ENCODE results near the gene LCNL1. TPM values are rescaled to one million over a fixed set of nuclear protein-coding genes. Genes with fewer than 3 reads are reported as not detected.

LCNL1 gene
- total RNA-seq, 4 donors from 2014 or later = 0.36 to 0.37 TPM; not detected in 2

DNA sequence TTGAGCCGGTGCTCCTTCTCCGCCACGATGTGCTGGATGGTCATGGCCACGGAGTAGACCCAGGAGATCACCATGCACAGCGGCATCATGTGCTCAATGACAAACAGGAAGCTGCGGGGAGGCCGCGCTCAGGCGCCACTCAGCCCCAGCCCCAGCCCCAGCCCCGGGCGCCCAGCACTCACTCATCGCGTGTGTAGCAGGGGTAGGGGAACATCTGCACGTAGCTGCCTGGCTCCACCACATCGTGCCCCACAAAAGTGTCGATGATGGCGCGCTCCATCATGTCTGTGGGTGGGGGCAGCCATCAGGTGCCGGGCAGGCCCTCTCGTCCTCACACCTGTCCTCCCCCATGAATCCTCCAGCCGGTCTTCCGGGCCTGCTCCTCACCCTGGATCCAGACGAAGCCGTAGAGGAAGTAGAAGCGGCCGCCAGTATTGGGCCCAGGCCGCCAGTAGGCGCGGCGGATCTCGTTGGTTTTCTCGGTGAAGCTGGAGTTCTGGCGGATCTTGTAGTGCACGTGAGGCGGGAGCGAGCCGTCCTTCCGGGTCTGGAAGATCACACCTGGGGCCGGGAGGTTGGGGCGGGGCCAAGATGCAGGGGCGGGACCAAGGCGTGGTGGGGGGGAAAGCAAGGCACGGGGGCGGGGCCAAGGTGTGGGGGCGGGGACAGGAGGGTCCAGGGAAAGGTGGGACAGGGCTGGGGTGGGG, 35.2 kb downstream of the LCNL1 start:
- DNase-seq (ENCODE audit: low spot score in 2 of 2) = no peak
- no peak for TF ChIP-seq CTCF (IDR thresholded peaks at IDR 0.05)
- TF ChIP-seq POLR2A (IDR thresholded peaks at IDR 0.05) = no peak
- 93 to 95% methylated on average over 24 to 38 of the region's 45 CpGs for WGBS, 2 donors
- intact Hi-C loops (cut with DNase I; ENCODE audit: low total_unique reads) = no loop called here
- no peak overlapping the region for H3K4me3 ChIP-seq (ENCODE audit: low read depth, poor library complexity, severe bottlenecking)

DNA sequence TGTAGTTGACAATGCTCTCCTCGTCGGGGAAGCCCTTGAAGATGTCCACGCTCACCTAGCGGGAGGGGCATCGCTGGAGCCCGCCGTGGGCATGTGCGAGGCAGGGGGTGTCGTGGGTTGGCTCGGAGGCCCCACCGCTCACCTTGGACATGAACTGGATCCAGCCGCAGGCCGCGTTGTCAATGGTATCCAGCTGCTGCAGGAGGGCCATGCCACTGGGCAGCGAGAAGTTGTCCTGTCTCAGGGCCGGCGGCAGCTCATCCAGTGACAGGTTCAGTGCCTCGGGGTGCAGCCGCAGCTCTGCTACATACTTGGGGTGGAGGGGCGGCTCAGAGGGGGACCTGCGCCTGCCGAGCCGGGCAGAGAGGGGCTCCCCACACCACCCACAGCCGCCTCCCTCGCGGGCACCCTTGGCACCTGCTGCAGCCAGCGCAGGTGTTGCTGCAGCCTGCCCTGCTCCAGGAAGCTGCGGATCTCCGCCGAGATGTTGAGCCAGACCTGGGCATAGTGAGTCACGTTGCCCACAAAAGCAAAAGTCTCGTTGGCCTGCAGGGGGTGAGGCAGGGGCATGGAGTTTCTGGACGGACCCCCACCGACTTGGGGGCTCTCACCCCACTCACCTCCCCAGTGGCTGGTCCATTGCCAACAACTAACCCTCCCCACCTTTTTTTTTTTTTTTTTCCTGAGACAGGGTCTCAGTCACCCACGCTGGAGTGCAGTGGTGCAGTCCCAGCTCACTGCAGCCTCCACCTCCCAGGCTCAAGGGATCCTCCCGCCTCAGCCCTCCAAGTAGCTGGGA, 36.2 kb downstream of the LCNL1 start:
- no peak for DNase-seq (ENCODE audit: low spot score in 2 of 2)
- 85 to 88% methylated on average over 32 to 33 of the region's 36 CpGs for WGBS, 2 donors
- intact Hi-C loops (cut with DNase I; ENCODE audit: low total_unique reads) = no loop called here
- TF ChIP-seq CTCF (IDR thresholded peaks at IDR 0.05) (no peak), POLR2A (IDR thresholded peaks at IDR 0.05) (no peak)
- no peak overlapping the region for H3K4me3 ChIP-seq (ENCODE audit: low read depth, poor library complexity, severe bottlenecking)

- TF ChIP-seq POLR2A (IDR thresholded peaks at IDR 0.05) = no peak
- no peak for TF ChIP-seq CTCF (IDR thresholded peaks at IDR 0.05)
These were observed 37.3 kb downstream of the LCNL1 start for GRCh38 chr9:137019891-137020683.

DNA sequence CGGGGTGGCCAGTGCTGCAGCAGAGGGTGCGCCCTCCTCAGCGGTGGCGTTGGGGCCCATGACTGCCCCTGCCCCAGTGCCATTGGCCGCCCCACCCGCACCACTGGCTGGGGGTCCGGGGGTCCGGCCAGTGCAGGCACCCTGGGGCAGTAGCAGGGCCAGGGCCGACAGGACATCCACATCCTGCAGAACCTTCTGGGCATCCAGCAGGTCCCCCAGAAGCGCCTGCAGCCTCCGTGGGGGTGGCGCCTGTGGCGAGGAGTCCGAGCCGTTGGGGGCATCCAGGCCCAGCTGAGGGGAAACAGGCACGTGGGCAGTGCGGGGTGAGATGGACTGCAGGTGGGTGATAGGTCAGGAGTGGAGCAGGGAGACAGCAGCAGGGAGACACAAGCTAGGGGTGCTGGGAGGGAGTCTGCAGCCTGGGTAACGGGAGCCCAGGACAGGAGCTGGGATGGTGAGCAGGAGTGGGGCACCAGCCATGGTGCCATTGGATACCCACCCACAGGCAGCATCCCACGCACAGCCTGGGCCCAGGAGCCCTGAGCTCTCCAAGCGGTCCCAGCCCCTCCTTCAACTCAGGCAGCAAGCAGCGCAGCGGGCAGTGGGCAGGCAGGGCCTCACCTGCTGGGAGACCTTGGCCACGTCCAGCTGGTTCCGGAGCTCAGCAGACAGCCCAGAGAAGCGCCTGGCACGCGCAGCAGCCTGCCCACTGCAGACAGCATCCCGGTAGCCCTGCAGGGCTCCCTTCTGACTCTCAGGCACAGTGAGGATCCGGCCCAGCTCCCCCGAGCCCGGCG, 38.2 kb downstream of the LCNL1 start:
- intact Hi-C loops (cut with DNase I; ENCODE audit: low total_unique reads) = no loop called here
- no peak overlapping the region for H3K4me3 ChIP-seq (ENCODE audit: low read depth, poor library complexity, severe bottlenecking)
- DNase-seq (ENCODE audit: low spot score in 2 of 2) = no peak
- 93 to 95% methylated on average over 13 to 24 of the region's 32 CpGs for WGBS, 2 donors
- no peak for TF ChIP-seq POLR2A (IDR thresholded peaks at IDR 0.05)
- TF ChIP-seq CTCF (IDR thresholded peaks at IDR 0.05) = no peak

More at GRCh38 chr9:137019891-137020683, 37.3 kb downstream of the LCNL1 start:
- WGBS, 2 donors = 92 to 95% methylated on average over 26 to 34 of the region's 34 CpGs
- DNase-seq (ENCODE audit: low spot score in 2 of 2) = no peak
- H3K4me3 ChIP-seq (ENCODE audit: low read depth, poor library complexity, severe bottlenecking) = no peak overlapping the region
- intact Hi-C loops (cut with DNase I; ENCODE audit: low total_unique reads) = no loop called here

GRCh38 chr9:137021568-137021978, 38.8 kb downstream of the LCNL1 start:
- intact Hi-C loops (cut with DNase I; ENCODE audit: low total_unique reads) = no loop called here
- DNase-seq (ENCODE audit: low spot score in 2 of 2) = no peak
- TF ChIP-seq CTCF (IDR thresholded peaks at IDR 0.05) (no peak), POLR2A (IDR thresholded peaks at IDR 0.05) (no peak)
- H3K4me3 ChIP-seq (ENCODE audit: low read depth, poor library complexity, severe bottlenecking) = no peak overlapping the region
- 73 to 92% methylated on average over 5 to 6 of the region's 6 CpGs for WGBS, 2 donors

Measured in lower leg skin (tissue), 4 donors.